GM19099 (cell line): ENCODE data around the gene TCF20.

ENCODE experiments used
- POLR2A ChIP-seq: IDR thresholded peaks from 3 replicates; pipeline ENCODE4 v1.6.1; 2011; ENCODE audit warnings: low read depth; ENCODE audit not compliant: insufficient read length; ENCODE audit errors: extremely low read depth

Gene TCF20

DNA sequence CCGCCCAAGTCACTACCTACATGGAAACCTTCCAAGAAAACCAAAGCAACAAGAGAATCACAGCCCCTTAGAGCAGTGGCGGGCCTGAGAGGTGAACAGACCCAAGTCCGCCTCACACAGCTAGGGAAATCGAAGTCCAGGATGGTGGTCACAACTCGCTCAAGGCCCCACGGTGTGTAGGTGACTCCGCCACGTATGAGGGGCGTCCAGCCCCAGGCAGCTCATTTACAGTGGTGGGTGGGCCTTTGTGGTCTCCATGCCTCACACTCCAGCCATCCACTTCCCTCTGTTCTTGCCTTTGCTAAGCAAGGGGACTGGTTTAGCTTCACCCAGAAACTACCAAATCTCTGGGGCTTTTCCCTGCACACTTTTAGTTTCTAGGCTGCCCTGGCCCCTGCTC, 9.7 kb upstream of the TCF20 start:
- no peak for TF ChIP-seq POLR2A

DNA sequence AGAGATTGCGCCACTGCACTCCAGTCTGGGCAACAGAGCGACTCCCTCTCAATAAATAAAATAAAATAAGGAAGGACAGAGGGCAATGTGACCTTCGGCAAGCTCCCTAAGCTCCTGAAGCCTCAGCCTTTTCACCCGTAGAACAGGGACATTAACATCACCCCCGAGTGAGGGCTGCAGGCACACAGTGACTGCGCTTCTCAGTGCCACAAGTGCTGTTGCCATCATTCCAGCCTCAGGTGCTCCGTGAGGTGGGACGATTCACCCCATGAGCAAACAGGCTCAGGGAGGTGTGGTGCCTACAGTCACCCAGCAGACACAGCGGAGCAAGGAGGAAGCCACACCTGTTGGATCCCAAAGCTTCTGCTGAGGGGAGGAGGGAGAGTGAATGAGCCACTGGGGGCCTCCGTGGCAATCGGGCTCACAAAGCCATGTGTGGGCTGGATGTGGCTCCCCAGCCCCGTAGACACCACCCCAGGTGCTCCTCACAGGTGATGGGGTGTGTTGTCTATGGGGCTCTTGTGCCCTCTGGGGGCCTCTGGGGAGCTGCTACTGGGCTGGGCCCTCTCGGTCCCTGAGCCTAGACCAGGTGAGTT, 9.1 kb upstream of the TCF20 start:
- no peak for TF ChIP-seq POLR2A

DNA sequence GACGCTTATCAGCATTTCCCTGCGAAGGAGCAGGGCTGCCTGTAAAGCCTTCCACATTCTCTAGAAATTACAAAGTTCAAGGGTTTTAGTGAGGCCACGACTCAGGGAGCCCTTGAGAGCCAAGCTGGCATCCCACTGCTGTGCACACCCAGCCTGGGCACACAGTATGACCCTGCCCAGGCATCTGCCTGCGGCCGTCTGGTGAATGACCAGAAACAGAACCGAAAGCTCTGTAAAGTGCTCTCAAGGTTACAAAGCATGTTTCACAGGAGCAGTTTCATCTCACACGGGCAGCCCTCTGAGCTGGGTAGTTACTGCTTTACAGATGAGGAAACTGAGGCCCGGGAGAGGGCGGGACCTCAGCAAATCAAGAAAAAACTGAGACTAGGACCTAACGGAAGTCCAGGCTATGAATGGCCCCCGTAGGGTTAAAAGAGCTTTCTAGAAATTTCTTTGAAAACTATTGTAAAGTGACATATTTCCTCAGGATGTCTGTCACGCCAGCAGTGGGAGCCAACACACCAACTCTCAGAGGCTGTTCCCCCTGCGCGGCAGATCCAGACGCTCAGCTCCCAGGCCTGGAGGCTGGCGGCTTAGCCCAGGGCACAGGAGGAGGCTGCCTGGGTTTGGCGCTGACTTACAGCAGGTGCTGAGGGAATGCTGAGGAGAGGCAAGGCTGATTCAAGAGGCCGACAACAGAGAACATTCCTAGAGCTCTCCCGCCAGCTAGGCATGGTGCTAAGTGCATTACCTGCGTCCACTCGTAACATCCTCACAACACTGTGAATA, 7.7 kb upstream of the TCF20 start:
- TF ChIP-seq POLR2A: no peak

DNA sequence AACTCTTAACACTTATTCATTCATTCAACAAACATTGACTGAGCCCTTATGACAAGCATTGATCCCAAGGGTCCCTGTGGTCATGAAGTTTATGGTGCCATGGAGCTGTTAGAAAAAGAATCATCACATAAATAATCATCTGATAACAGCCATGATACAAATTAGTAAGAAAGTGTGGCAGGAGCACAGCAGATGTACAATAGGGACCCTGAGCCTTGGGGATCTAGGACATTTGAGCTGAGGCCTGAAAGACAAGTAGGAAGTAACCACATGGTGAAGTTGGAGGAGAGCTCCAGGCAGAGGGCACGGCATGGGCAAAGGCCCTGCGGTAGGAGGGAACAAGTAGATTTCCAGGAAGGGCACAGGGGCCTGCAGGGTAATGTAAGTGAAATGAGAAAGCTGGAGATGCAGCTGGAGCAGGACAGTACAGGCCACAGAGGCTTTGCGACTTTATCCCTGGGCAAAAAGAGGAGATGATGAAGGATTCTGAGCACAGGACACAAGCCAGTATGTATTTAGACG, 6.8 kb upstream of the TCF20 start:
- no peak for TF ChIP-seq POLR2A

DNA sequence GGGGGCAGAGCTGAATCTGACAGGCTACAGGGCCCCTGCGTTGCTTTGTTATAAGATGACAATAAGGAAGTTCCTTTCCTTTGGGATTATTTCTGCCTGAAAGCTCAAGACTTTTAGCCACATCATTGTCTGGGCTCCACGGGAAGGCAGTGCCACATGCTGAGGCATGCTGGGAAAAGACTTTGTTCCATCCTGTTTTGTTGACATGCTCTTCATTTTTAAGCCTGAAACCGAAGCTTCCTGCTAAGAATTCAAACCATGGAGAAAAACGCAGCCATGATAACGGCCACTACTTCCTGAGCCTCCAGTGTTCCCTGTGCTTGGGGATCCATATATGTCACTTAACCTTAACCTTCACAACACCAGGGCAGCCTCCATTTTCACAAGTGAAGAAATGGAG, 5.5 kb upstream of the TCF20 start:
- TF ChIP-seq POLR2A: no peak

DNA sequence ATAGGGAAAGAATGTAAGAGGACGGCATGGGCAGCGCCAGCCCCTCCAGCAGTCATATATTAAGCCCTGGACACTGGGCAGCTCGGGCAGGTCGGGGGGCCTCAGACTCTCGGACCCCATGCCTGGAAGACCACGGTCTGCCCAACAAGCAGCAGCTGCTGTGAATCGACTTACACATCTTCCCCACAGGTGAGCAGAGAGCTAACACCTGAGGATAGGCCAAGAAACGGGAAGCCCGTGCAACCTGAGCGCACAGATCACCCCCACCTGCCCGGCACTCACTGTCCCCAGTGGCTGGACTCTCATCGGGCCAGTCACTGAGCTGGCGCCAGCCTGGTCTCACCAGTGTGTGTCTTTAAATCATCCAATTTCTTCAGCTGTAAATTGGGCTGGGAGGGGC, 4.7 kb upstream of the TCF20 start:
- TF ChIP-seq POLR2A: no peak

DNA sequence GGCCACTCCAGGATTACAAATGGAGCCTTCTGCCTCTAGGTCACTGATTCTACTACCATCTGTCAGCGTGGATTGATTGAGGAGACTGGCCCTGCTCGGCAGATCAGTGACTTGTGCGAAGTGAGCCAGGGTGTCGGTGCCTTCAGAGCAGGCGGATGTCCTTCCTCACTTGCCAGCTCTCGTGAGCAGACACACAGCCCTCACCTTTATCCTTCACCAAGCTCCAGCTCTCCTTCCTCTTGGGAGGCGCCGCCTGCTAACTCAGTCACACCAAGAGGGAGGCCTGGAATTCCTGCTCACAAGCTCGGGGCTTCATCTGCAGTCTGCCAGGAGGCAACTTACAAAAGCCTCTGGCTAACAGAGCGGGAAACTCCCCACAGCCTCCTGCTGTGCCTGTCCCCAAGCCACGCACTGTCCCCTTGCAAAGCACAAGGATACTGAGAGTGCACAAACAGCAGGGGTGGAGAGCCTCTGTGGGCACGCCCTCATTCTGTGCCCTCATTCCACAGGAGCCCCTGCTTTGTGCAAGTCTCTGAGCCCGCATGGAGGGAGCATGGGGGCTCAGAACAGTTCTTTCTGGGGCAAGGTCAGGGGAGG, 3.5 kb upstream of the TCF20 start:
- TF ChIP-seq POLR2A: no peak

DNA sequence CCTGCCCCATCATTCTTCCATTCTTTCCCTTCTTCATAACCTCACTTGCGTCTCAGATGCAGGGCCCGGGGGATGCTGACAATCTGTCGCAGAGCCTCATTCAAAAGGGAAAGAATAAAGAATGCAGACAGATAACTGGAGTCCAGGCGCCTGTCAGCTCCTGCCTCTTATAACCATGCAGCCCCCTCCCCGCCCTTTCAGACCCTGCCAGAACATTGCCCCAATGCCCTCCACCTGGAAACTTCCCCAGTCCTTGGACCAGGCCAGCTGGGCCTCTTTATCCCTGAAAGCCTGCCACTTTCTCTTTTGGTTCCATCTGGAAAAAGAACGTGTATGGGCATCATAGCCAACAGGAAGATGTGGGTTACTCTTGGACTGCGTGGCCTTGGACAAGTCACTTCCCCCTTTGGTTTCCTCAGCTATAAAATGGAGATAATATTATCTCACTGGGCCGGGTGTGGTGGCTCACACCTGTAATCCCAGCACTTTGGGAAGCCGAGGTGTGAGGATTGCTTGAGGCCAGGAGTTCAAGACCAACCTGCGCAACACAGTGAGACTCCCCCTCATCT, 2.1 kb upstream of the TCF20 start:
- no peak for TF ChIP-seq POLR2A

DNA sequence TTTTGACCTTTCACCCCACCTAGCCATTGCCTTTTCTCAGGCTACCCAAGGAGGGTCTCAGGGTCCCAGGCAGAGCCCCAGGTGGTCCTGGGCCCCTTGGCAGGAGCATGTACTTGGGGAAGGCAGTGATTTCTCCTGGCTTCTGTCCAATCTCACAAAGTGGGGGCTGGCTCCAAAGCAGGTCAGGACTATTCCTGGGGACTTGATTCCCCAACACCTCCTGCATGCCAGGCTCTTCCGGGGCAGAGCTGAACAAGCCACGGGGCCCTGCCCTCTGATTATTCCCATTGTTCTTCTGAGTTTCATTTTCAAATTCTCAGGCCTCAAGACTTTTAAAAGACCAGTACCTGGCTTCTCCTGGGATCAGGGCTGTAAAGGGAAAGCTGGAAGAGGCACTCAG, 1.5 kb upstream of the TCF20 start:
- no peak for TF ChIP-seq POLR2A

DNA sequence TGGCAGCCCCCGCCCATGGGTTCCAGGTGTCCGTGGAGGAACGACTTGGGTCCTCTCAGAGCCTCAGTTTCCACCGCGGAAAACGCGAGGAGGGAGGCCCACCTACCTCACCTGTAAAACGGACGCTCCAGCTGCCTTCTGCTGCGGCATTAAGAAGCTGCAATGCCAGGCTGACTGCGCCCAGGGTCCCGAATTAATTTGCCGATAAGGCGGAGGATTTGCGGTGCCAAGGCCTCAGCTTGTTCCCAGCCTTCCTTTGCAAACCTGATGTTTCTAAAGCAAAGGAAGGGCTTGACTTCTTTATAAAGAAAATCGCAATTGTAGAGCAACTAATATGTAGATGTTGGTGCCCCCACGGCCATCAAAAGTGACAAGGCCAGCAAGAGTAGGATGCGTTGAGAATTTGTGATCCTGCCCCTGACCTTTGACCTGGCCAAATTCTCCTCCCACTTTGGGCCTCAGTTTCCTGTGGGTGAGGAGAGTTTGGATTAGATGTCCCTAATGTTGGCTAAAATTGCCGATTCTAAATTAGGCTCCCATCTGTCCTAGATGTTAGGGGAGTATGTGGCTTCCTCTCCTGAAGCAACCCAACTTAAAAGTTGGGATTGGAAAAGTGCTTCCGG, 849 bp upstream of the TCF20 start:
- TF ChIP-seq POLR2A: no peak

DNA sequence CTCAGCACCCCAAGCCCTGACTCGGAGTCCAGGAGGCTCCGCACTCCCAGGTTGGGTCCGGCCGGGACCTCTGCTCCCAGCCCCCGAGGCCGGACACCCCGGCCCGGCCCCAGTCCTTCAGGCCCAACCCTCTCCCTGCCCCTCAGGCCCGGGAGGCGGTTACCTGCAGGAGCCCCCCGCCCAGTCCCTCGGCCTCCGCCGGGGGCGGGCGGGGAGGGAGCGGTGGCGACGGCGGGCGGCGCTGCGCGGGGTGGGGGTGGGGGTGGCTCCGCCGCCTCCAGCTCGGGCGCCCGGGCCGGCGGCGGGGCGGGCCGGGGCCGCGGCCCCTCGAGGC, 310 bp downstream of the TCF20 start:
- no peak for TF ChIP-seq POLR2A

DNA sequence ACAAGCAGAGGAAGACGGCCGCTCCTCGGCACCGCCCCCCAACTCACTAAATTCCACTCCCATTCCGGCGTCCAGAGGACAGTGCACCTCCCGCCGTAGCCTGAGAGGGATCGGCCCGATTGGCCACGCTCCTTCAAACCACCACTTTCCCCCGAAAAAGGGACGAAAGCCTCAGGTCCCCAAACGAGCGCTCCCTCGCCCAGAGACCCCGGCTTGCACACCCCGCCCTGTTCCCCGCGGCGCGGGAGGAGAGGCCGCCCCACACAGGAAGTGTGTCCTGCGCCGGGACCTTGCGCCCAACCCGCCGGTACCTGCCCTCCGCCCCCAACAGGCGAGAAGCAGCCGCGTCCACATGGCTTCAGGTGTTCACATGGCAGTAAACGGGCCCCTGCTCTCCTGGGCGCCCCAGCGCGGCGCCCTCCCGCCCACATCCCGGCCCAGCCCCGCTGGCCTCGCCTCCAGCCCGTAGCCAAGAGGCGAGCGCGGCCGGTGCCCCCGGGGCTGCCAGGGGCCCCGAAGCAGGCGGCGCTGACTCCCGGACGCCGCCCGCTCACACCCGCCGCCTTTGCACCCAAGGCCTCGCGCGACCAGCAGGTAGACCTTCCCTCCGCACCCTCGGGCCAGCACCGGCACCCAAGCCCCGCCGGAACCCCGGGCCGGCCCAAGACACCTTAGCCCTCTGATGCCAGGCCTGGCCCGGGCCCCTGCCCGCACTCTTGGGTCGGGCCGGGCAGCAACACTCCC, 849 bp downstream of the TCF20 start:
- no peak for TF ChIP-seq POLR2A

DNA sequence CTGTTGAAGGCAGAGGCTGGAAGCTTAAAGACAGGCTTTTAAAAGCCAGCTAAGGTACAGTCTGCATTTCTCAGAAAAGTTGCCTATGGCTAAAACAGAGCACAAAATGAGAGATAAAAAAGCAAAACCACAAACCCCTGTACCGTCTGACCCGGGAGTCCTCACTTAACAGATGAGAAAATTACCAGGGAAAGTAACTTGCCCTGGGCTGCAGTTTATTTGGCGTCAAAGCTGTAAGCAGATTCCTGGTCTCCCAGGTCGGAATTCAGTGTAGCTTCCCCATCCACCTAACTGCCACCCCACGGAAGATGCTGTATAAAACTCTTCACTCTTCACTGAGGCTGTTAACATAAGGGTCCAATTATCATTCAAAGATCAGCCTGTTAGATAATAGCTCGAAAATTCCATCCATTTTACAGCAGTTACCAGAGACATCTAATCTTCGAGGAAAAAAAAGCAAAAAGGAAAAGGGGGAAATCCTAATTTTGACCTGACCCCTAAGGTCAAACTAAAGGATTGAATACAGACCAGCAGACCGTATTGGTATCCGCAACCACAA, 1.5 kb downstream of the TCF20 start:
- TF ChIP-seq POLR2A: no peak

DNA sequence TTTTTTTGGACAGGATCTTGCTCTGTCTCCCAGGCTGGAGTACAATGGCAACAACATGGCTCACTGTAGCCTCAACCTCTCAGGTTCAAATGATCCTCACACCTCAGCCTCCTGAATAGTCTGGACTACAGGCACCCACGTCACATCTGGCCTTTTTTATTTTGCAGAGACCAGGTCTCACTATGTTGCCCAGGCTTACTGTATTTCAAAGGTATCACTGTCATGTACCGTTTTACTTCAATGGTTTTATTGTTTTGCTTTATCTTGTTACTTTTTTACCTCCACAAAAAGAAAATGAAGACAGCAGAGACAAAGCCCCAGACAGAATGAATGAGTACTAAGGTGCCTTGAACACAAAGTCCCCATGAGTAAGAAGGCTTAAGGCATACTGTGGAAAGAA, 5.1 kb downstream of the TCF20 start:
- TF ChIP-seq POLR2A: no peak
